ENCODE results near the gene ACAP2.

ACAP2 gene

DNA sequence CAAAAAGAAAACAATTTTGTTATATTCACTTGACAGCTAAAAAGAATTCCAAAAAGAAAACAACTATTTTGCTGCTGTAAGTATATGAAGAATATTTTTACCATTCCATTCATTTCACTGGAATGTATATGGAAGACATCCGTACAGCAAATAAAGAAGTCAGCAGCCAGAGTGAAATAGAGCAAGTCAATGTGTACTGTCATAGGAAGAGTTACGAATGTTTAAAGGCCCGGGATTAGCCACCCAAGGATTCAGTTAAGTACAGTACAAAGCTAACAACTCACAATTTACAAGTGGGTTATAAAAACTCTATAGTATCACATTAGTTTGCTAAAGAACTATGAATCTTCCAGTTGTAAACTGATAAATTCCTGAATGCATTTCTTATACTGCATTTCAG lies 157.4 kb downstream of the ACAP2 start:
- DNase-seq (ENCODE audit: low read depth) = no peak

DNA sequence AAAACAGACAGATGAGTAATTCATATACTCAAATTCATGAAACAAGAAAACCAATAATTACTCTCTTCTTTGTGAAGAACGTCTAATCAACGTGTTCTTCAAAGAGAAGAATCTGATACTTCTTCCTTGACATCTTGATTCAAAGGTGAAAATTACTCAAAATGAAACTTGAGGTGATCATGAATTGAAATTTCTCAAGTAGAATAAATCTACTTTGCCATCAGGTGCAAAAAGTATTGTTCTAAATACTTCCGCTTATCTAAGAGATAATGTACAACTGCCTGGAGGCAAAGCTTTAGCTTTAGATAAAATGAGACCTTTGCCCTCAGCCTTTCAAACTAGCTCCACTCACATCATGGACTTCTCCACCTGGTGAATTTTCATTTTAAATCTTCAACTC lies 158.0 kb downstream of the ACAP2 start:
- DNase-seq (ENCODE audit: low read depth) = no peak

DNA sequence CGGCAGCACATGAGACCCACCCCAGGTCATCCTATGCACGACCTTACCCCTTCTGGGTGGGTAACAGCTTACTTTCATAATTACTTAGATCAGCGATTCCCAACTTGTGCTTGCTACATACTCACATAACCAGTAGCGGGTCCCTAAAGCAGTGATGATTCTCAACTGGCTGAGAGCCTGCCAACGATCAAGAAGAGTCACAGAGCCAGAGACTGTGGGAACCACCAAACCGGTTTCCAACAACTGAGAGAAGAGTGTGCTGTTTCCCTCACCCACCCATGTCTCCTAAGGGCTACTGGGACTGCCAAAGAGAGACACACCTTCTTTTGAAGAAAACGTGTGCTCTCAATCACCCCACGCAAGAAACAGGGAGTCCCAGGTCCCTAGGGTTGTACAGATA lies 159.9 kb downstream of the ACAP2 start:
- DNase-seq (ENCODE audit: low read depth) = no peak

DNA sequence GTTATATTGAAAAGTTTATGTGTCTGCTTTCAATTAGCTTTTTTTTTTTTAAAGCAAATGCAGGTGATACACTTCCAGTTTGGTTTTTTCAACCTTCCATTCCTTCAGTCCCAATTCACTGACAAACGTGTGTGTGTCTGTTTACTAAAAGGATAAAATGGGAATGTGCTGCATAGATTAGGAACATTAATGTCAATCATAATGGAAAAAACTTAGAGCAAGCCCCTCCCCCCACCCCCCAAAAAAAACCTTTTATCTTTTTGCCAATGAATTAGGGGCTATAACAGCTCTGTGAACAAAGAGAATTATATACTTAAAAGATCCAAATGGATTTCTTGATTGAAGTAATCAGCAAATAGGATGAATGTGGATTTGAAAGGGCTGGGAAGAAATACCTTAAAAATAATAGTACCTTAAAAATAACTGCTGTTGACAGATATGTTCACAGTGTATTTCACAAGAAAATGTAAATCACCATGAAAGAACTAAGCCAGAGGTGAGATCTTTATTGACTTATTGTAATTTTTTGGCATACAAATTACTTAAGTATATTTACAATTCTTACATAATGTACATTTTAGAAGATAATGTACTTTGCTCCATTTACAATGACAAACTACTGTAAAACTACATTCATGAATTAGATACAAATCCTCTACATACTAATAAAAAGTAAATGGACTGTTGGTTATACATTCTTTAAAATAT lies 168.4 kb downstream of the ACAP2 start:
- DNase-seq (ENCODE audit: low read depth) = no peak

DNA sequence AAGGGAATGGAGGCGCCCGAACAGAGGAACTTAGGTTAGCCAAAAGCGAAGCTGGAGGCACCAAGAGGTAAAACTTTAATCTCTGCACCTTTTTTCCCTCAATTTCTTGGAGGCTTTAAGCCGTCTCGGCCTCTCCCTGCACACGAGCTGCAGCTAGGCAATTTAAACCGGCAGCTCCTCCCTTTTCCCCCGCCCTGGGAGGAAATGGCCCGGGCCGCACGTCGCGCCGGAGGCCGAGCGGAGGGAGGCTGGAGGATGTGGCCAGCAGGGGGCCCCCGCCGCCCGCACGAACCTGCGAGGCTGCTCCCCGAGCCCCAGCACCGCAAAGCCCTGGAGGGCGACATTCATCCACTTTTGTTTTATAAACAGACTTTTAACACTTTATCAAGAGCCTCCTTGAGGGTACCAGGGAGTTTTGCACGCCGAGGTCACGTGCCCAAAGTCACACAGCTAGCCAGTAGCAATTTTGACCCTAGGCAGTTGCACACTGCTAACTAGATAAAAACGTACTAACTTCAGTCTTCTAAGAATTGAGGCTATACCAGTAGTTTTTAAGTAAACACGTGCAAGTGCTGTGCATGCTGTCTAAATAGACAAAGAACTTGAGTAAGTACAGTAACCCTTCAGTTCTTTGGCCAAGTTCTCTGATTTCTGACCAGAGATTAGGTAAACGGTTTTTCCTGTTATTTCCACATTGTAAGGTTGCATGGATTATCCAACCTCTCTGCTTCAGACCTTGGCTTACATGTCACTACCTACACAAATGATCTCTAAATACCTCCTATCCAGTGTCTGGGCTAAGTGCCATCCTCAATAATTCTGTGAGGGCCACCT lies 171.2 kb downstream of the ACAP2 start:
- DNase-seq (ENCODE audit: low read depth) = no peak

DNA sequence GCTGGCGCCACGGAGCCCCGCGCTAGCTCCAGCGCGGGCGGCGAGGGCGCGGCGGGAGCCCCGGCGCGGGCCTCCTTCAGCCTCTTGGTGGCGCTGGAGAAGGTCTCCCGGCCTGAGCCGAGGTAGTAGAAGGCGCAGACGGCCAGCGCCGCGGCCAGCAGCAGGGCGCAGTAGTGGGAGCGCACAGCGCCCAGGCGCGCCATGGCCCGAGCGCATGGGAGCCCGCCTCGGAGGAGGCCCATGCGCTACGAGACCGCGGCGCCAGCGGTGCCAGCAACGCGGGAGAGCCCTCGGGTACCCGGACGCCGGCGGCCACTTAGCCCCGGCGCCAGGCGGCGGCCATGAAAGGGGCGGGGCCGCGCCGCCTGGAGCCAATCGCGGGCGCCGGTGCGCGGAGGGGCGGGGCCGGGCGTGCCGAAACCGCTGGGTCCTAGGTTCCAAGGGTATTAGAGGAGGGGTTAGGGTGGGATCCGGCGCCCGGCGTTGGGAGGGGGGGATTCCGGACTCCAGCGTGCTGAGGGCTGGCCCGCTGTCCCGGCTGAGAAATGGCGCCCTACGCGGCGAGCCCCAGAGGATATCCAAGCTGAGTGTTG lies 171.9 kb downstream of the ACAP2 start, which contains the start of gene XXYLT1:
TSS of gene XXYLT1 (minus strand) at position 343 of the 593 bp plus-strand sequence. CDS start at position 242, 101 bp downstream.
- no peak for DNase-seq (ENCODE audit: low read depth)

DNA sequence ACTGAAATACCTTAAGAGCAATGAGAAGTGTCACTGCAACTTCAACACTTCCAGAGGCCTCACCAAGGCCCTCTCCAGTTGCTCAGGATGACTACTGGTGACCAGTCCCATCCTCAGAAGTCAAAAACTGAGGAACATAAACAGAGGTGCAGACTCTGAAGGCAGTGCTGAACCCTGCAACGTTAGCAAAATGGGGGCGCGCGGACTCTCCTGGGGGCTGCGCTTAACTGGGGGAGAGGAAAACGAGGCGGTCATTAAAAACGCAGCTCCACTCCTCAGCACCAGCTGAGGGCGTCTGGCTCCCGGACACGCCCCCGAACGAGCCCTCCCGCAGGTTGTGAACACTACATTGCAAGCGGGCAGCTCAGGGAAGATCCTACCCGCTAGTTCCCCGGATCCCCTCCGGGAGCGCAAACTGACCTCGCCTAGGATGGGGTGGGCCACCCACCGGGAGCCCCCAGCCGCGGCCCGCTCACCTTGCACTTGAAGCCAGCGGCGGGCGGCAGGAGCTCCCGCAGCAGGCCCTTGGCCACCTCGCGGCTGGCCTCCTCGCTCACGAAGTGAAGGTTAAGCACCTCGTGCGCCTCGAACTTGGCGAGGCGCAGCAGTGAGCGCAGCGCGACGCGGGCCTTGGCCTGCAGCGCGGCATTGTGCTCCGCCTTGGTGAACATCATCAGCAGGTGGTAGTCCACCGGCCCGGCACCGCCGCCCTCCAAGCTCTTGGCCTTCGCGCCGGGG lies 172.6 kb downstream of the ACAP2 start:
- no peak for DNase-seq (ENCODE audit: low read depth)

DNA sequence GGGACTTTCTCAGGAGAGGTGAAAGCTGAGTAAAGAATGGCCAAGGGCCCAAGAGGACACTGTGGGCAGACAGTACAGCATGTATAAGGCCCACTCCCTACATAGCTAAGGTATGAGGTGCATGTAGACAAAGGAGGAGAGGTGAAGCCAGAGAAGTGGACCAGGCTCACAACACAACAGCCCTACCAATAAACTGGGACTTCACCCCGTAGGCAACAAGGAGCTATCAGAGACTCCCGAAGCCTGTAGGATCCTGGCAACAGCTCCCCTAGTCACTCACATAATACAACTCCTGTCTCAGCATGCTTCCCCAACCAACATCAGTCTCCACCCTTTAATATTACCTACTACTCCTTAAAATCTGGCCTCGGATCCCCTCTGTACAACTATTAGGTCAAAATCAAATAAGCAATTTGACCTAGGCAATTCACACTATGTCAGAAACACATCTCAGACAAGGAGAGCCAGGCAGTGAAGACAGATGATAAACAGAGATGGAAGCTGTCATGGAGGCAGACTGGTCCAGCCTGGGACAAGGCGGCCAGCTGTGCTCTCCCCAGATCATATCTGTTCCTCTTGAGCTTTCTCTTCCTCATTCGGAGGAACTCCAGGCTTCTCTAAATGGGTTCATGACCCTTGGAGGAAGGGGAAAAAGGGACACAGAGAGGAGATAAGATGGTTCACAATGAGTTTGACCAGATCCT lies 173.3 kb downstream of the ACAP2 start:
- no peak for DNase-seq (ENCODE audit: low read depth)

DNA sequence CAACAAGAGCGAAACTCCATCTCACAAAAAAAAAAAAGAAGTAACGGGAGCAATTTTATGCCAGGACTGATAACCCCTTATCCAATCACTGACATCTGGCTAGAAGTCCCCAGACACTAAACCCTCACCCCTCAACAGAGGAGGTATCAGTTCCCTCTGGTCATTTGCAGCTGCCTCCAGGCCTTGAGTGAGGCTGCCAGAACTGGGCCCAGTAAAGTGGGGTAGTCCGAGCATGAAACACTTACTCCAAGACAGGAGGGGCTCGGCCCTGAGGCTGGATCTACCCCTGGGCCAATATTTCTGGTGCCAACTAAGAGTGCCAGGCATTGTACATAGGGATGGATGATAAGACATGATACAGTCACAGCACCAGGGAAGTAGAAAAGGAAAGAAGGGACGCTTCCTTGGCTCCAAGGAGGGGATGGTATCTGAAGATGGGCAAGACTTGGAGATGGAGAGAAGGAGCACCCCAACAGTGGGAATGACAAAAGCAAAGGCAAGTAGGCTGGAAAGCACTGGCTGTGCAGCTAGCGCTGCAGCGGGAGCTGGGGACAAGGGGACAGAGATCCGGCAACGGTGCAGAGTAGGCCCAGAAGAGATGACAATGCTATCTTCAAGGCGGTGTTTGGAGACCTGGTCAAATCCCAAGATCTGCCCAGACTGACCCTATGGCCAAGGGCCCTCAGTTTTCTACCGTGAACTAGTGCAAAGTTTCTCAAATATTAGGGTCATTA lies 174.1 kb downstream of the ACAP2 start:
- DNase-seq (ENCODE audit: low read depth) = no peak

DNA sequence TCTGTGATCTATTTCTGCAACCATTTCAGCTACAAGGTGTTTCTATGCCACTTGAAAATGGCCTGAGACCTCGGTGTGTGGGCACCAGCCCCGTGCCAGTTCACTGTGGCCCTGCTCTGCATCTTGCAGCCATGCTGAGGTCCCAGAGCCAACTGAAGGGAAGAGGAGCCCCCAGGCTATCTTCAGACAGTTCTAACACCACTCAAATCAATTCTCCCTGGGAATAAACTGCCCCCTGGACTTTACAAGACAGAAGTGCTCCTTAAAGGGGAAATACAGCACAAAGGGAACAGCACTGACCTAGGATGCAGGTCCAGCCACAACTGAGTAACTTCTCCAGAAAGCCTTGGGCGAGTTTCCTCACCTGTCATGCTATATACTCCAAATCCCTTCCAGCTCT lies 175.7 kb downstream of the ACAP2 start:
- no peak for DNase-seq (ENCODE audit: low read depth)

DNA sequence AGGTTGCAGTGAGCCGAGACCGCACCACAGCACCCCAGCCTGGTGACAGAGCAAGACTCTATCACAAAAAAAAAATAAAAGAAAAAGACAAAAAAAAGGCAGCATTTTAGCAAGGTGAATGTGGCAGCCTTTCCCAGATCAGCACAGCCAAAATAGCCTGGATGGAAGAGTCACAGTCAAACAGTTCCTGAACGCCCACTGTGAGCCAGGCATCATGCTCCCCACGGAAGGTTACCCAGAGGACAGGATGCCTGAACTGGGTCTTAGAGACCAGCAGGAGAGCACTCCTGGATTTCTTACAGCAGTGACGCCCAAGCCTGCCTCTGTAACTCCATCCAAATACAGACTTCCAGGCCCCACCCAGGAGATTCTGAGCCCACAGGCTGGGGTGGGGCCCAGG lies 176.4 kb downstream of the ACAP2 start:
- no peak for DNase-seq (ENCODE audit: low read depth)

DNA sequence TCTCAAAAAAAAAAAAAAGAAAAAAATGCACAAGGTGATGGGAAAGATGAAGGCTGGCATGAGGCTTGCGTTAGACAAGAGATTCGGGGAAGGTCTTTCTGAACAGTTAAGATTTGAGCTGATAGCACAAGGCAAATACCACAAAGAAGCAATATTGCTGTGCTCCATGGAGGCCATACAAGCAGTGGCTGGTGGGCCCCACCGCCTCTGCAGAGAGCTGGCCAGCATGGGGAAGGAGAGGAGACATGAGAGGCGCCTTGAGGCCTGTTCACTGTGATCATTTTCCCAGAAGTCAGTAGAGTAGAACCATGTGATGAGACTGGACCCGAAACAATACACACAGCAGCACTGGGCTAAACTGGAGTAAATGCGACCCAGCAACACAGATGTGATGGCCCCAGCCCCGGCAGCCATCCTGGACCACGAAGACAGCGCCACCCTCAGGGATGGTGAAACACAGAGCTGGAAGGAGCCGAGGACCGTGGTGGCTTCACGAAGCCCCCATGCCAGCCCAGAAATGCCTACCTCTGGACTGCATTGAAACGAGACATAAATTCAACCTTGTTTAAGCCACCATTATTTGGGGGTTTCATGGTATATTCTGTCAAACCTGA lies 177.3 kb downstream of the ACAP2 start:
- DNase-seq (ENCODE audit: low read depth) = no peak

DNA sequence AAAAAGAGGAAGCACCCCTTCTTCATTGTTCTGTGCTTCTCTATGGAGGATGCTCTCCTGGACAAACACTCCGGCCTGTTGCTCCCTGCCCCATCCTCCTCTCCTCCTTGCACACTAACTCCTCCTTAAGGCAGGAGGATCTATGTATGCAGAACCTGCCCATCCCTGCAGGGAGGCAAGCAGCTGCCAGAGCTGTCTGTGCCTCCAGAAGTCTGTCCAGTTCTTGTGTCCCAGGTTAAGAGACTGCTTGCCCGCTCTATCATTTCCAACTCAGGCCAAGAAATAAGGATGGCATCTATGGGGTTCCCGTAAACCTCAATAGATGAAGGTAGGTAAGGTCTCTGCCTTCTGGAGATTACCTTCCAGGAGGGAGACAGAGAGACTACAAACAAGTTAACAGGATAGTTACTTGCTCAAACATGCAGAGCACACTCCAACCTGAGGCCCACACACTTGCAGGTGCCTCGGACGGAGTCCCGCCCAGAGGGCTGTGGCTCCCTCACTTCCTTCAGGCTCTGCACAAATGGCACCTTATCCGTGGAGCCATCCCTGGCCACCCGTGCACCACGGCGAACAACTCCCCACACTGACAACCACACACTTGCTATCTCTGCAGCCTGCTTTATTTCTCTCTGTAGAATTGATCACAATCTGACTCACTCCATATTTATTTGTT lies 178.8 kb downstream of the ACAP2 start:
- no peak for DNase-seq (ENCODE audit: low read depth)

DNA sequence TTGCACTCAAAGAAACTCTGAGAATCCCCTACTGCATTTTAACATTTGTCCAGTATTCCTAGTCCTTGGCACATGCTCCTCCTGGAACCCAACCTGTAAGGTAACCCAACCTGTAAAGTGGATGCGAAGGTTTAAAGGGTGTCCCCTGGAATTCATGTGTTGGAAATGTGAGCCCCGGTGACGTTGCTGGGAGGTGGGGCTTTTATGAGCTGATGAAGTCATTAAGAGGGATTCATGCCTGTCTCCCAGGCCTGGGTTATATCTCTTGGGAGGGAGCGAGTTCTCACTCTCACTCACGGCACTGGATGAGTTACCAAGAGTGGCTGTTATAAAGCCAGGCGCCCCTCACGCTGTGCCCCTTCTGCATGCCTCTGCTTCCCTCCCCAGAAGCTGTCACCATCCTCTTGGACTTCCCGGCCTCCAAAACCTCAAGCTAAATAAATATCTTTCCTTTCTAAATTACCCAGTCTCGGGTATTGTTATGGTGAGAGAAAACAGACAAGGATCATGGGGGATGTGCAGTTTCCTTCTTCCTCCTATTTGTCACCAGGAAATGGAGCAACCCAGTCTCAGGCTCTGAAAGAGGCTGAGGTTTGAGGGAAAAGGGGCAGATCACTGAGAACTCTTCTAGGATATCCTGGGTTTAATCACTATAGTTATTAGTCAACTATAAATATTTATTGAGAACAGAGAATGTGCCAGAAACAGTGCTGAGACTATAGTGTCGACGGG lies 179.5 kb downstream of the ACAP2 start:
- DNase-seq (ENCODE audit: low read depth) = no peak

DNA sequence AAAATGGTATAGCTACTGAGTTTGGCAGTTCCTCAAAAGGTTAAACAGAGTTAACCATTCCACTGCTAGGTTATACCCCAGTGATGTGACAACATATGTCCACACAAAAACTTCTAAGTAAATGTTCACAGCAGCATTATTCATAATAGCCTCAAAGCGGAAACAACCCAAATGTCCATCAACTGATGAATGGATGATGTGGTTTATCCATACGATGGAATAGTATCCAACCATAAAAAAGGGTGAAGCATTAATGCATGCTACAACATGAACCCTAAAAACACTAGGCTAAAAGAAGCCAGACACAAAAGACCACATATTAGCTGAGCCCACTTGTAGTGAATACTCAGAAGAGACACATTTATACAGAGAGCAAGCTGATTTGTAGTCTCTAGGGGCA lies 180.9 kb downstream of the ACAP2 start:
- no peak for DNase-seq (ENCODE audit: low read depth)

DNA sequence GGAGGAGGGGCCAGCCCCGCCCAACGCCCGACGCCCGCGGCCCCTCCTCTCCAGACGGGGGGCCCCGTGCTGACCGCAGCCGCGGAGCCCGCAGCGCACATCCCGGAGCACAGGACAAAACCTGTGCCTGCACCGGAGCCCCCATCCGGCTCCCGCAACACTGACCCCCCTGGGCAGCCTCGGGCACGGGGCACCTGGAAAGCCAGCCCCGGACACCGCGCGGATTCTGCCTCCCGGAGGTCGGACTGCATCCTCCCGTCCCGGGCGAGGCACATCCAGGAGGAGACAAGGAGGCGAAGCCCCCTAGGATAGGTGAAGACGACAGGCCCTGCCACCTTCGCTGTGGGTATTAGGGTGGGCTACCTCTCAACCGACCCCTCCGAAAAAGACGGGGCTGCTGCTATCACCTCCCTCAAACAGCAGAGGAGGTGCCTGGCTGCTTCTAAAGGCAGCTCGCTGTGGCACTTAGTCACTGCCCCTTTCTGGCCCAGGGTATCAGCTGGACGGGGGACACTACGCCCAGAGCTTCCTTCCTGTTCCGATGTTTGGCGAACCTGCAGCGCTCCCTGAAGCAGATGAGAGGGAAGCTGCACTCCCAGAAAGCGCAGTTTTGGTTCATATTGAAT lies 182.4 kb downstream of the ACAP2 start:
- DNase-seq (ENCODE audit: low read depth) = no peak

DNA sequence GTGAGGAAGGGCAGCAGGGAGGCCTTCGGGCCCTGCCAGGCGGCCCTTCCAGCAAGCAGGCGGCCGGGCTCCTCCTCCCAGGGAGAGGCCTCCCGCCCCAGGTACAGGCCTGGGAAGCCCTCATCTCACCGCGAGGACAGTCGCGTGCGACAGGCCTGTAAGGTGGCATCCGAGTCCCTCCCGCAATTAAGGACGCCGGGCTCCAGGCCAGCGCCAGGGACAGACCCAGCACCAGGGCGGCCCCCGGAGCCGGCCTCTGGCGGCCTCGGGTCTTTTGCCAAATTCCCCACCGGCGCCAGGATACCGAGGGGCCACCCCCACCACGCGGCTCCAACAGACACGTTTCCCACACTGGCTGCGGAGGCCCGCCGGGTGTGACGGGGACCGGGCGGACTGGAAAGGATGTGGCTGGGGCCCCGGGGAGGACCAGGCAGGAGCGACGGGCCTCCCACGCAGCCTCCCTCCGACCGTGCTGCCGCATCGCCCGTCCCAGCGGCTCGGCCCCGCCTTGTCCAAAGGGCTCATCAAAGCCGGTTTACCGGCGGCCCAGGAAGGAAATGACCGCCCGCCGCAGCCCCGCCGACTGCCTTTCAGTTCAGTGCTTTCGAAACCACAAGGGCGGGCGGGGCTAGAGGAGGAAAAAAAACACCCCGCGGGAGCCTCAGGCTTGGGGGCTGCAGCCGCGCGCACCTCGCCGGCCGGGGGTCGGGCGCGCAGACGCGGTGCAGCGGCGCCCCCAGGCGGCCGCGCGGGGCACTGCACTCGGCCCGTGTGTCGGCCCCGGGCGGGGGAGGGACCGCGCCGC lies 183.1 kb downstream of the ACAP2 start:
- DNase-seq (ENCODE audit: low read depth) = no peak

DNA sequence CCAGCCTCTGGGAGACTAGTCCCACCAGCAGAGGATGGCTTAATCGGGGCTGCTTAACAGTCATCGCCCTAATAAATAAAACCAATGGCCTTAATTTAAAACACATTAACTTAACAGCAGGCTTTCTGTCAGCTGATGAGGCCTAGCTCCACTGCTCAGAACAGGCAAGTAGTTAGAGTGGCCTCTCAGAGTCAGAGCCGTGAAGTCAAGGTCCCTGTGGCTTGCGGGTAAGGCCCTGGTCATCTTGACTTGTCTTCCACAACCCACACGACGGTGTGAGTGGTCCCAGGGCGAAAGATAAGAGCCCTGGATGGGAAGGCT lies 183.7 kb downstream of the ACAP2 start:
- no peak for DNase-seq (ENCODE audit: low read depth)
